Measurements from ENCODE around the gene PSPH.

DNA sequence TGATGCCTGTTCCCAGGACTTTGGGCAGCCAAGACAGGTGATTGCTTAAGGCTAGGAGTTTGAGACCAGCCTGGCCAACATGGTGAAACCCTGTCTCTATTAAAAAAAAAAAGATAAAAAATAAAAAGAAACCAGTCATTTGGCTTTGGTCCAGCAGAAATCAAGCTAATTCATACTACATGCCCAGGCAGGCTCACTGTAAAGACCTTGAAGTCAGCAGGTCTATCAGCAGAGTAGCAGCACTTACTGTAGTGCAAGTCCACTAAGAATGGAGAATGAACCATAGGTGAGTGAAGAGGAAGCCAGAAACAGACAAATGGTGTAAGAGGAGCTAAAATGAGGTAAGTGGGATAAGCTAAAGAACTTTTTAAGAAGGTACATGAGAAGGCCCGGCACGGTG is 24.7 kb downstream of the PSPH start:
- TF ChIP-seq POLR2A (IDR thresholded peaks at IDR 0.05; ENCODE audit: low read length) (no peak), GATA1 (IDR thresholded peaks at IDR 0.05; ENCODE audit: low read depth, low read length) (no peak)

Data from erythroblast (primary cell).